ENCODE measurements around the gene FGGY. TPM values are rescaled to one million over a fixed set of nuclear protein-coding genes. Genes with fewer than 3 reads are reported as not detected.
"Not testable (repeated sequence)": the region's sequence is repeated elsewhere in the genome, so short reads cannot be mapped to it uniquely, and the experiment has no call there.

The FGGY gene
- total RNA-seq, 1 donor from 2014 or later: 10.4 TPM

- no peak for ATAC-seq
Observed at GRCh38 chr1:59452559-59452958, 155.7 kb downstream of the FGGY start.

GRCh38 chr1:59453297-59453968 is 156.5 kb downstream of the FGGY start:
- peak; percentile 28 for ATAC-seq

GRCh38 chr1:59455206-59455605 is 158.3 kb downstream of the FGGY start:
- peak; percentile 76 for ATAC-seq

DNA sequence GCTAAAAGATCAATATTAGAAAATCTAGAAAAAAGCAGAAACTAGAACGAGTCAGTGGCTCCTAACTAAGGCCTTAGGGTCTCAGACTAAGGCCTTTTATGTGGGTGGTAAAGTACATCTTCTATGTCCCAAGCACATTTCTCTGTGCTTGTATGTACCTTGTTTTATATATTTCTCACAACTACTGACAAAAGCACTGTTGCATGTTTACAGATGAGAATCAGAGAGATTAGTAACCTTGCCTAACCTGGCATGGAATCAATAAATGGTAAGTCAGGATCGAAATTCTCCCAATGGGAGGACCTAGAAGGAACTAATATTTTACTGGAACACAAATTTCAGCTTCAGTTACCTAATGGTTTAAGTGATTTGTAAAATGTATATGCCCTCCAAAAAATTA is 160.9 kb downstream of the FGGY start:
- ATAC-seq: no peak

DNA sequence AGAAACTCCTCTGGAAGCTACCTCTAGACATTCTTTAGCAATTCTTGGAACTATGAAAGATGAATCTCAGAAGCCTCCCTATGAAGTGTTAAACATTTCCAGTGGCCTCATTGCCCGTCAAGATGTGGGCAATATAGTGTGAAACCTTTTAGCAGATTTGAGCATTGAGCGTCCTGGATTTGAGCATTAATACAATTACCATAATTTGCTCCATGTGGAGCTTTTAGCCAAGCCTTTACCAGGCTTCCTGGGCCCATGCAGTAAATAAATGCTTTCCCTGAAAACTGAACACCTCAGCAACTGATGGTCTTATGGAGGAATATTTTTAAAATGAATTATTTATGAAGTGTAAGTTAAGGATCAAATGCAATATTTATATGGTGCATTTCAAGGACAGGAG is 162.0 kb downstream of the FGGY start:
- ATAC-seq: no peak

DNA sequence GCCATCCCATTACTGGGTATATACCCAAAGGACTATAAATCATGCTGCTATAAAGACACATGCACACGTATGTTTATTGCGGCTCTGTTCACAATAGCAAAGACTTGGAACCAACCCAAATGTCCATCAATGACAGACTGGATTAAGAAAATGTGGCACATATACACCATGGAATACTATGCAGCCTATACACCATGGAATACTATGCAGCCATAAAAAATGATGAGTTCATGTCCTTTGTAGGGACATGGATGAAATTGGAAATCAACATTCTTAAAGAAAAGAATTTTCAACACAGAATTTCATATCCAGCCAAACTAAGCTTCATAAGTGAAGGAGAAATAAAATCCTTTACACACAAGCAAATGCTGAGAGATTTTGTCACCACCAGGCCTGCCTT is 166.0 kb downstream of the FGGY start:
- not testable (repeated sequence) for ATAC-seq

DNA sequence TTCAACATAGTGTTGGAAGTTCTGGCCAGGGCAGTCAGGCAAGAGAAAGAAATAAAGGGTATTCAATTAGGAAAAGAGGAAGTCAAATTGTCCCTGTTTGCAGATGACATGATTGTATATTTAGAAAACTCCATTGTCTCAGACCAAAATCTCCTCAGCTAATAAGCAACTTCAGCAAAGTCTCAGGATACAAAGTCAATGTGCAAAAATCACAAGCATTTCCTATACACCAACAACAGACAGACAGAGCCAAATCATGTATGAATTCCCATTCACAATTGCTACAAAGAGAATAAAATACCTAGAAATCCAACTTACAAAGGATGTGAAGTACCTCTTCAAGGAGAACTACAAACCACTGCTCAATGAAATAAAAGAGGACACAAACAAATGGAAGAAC is 168.6 kb downstream of the FGGY start:
- not testable (repeated sequence) for ATAC-seq

GRCh38 chr1:59468828-59469428 is 172.0 kb downstream of the FGGY start:
- no peak for ATAC-seq

DNA sequence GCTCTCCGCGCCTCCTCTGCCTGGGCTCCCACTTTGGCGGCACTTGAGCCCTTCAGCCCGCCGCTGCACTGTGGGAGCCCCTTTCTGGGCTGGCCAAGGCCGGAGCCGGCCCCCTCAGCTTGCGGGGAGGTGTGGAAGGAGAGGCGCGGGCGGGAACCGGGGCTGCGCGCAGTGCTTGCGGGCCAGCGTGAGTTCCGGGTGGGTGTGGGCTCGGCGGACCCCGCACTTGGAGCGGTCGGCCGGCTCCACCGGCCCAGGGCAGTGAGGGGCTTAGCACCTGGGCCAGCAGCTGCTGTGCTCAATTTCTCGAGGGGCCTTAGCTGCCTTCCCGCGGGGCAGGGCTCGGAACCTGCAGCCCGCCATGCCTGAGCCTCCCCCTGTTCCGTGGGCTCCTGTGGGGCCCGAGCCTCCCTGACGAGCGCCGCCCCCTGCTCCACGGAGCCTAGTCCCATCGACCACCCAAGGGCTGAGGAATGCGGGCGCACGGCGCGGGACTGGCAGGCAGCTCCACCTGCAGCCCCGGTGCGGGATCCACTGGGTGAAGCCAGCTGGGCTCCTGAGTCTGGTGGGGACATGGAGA is 175.2 kb downstream of the FGGY start:
- ATAC-seq: not testable (repeated sequence)

GRCh38 chr1:59473831-59474230 is 176.9 kb downstream of the FGGY start:
- ATAC-seq: no peak

DNA sequence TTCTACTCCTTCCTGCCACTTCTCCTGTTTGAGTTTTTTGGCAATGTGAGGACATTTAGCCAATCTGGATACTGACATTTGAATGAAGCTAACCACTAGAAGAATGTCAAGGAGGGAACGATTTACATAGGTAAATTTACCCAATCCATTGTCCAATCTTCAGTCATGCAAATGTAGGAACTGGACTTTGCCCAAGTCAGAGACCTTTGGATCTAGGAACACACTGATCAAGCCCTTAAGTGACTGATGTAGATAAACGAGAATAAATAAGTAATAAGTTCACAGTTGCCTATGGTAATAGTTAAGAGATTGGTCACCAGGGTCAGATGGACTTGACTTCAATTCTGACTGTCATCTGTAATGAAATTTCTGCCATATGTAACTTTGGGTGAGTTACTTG is 177.6 kb downstream of the FGGY start:
- no peak for ATAC-seq

DNA sequence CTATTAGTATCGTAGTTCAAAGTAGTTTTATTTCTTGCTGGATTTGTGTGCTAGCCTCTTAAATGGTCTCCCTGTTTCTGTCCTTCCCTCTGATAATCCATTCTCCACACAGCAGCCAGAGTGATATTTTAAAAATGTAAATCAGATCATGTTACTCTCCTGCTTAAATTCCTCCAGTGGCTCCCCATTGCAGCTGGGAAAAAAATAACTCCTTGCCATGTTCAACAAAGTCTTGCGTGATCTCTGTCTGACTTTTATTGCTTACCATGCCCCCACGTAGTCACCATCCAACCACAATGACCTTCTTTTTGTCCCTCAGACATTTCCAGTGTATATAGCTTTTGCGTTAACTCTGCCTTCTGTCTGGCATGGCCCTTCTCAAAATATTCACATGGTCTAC is 178.8 kb downstream of the FGGY start:
- no peak for ATAC-seq

- no peak for ATAC-seq
Observed at GRCh38 chr1:59477286-59477685, 180.4 kb downstream of the FGGY start.

DNA sequence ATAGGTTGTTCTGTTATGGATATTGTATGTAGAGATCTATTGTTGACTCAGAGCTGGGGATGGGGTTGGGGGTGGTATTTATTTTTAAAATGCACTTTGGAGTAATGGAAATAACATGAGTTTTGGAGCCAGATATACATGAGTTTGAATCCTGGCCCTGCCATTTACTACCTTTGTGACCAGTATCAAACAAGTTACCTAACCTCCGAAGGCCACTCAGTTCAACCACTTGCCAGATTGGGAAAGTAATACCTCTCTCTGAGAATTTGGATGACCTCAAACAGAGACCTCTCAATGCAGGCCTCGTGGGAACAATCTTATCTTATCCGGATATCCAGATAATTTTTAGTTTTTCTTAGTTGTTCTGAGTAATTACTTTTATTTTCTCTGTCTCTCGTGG is 181.0 kb downstream of the FGGY start:
- no peak for ATAC-seq

- no peak for ATAC-seq
Observed at GRCh38 chr1:59478822-59479221, 181.9 kb downstream of the FGGY start.

DNA sequence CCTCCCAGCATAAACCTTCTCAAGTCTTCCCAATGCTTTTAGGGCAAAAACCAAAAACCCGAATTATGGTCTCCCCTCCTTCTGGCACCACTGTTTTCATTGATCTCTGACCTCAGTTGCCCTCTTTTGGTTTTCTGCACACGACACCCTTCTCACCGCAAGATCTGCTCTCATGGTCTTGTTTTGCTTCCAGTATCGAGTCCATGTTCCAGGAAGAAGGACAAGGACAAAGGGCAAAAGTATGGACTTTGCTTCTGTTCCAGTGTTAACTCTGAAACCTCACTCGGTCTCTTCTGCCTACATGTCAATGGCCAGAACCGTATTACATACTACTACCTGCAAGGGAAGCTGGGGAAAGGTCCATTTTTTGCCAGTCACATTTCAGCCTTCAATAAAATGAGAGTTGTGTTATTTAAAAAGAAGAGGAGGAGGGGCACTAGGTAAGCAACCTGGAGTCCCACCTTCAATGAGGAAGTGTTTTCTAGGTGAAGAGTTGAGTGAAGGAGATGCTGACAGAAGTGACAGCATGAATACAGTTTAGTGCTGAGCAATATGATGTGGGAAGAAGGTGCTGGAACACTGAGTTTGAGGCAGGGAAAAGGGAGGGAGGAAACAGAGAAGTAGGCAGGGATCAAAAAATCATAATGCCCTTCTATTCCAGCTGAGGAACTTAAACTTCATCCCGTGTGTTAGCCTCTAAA is 183.4 kb downstream of the FGGY start:
- ATAC-seq: no peak

- no peak for ATAC-seq
Observed at GRCh38 chr1:59481881-59482505, 185.1 kb downstream of the FGGY start.

DNA sequence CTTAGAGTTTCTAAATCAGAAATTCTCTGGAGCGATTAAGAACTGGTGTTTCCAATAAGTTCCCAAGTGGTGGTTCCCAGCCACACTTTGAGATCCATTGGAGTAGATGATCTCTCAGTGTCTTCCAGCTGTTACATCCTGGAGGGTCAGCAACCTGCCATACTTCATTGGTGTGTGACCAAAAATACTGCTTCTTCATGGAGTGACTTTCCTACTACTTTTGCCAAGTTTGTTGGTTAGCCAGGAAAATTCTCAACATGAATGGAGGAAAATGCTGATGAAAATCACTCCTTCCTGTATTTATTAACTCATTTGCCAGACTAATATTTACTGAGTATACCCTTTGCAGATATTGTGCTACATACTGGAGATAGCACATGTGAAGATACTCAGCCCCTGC is 186.1 kb downstream of the FGGY start:
- no peak for ATAC-seq

DNA sequence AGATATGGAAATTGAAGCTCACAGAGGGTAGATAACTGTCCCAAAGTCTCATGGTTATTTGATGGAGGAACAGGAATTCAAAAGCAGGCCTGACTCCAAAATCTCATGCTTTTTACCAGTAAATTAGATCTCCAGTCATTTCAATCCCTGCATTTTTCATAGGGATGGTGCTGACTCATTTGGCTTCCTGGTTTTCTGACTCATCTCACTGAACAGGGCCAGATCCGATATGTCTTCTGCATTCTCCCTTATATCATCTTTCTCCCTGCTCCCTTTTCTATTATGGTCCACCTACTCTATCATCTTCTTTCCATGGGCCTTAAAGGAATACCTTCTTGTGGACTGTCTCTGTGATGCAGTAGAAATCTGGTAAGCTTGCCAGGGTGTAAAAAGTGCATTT is 187.2 kb downstream of the FGGY start:
- peak; percentile 32 for ATAC-seq

- ATAC-seq: no peak
Observed at GRCh38 chr1:59485171-59485570, 188.3 kb downstream of the FGGY start.

DNA sequence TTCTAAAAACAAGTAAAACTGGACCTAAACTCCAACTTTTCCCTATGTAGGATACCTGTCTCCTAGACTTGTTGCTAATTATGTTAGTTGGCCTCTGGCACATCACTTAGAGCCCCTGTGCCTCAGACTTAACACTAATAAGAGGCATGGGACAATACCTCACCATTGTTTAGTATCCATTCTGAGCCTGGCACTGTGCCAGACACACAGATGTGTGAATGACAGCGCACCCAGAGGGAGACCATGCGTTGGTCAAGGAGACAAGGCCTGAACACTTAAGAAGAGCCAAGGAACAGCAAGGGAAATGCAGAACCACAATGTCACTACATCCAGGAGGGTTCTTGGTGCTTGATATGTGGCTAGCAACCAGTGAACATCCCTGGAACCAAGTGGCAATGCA is 189.1 kb downstream of the FGGY start:
- no peak for ATAC-seq

DNA sequence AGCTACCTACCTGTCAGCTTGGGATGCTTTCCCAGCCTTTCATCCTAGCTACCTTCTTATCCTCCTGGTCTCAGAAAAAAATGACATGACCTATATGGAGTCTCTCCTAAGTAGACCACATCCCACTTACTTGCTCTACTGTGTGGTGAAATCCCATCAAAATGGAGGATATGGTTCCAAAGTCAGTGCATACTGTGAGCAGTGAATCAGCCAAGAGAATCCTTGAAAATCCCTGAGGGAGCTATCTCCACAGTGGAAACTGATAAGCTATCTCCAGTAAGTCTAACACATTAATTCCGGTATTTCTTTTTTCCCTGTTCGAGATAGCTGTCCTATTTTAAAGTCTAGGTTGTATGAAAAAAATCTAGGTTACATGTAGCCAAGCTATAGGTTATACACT is 189.7 kb downstream of the FGGY start:
- no peak for ATAC-seq

- ATAC-seq: peak; percentile 88
Observed at GRCh38 chr1:59487335-59488031, 190.6 kb downstream of the FGGY start.

Data from esophagus mucosa (tissue), 1 donor.